Activated CD4-positive, alpha-beta T cell treated with anti-CD3 and anti-CD28 coated beads for 4 hours (primary cell): ENCODE results near the gene GRK6.

Experiments used
- DNase-seq, 2 donors: peaks; one replicate each; pipeline ENCODE4 v3.0.0-alpha.2; 2020

GRK6 gene

DNA sequence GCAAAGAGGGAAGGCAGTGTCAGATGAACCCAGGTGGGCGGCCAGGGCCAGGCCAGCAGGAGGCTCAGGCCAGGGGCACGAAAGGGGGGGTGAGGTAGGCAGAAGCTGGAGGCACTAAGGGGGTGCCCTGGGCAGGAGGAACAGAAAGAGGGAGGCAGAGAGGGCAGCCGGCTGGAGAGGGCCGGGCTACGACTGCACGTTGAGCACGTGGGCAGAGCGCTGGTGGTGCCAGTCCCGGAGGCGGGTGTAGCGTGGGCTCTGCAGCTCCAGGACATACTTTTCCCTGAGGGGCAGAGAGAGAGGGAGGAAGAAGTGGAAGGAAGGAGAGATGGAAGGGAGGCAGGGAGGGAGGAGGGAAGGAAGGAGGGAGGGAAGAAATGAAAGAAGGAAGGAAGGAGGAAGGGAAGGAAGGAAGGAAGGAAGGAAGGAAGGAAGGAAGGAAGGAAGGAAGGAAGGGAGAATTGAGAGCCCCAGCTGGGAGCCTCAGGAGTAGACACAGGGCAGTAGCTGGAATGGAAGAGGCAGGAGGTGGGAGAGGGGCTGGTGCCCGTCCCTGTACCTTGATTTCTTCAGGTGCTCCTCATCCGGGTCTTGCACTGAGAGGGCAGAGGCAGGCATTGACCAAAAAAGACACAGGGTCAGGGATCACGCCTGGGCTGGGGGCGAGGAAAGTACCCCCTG lies 64.0 kb downstream of the GRK6 start:
- DNase-seq = no peak

DNA sequence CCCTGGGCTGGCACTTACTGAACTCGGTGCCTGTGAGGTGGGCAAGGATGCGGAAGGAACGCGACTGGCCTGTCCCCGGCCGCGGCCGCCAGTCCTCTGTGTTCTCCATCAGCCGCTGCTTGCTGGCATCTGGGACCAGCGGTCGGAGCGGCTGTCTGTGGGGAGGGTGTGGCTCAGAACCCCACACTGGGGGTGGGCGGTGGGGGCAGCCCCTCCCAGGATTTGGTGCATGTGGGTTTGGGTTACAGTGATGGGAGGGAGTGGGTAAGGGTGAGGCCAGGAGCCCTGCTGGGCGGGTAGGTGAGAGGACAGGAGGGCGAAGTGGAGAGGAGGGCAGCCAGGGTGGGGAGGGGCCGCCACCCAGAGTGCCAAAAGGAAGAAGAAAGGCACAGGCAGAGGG lies 64.5 kb downstream of the GRK6 start:
- DNase-seq = no peak

DNA sequence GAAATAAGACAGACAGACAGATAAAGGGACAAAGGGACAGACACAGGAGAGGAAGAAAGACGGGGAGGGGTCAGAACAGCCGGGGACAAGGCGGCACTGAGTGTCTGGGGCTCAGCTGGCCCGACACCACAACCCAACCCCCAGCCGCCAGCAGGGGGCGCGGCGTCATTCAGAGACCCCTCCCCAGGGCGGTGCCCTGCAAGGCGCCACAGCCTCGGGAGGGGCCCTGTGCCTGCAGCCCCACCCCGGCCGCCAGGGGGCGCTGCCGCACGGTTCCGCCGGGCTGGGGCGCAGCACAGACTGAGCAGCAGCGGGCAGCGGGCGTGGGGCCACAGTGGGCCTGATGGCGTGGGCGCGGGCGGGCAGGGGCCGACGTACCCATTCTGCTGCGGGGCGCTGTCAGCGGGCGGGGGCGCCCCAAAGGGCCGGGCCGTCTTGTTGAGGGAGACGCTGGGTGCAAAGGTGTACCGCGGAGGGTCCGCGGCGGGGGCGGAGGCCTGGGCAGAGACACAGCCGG lies 65.0 kb downstream of the GRK6 start:
- DNase-seq = no peak

- DNase-seq = no peak
These were observed 65.7 kb downstream of the GRK6 start for GRCh38 chr5:177491983-177492746.
